ENCODE data around the gene IGFBP1.

DNA sequence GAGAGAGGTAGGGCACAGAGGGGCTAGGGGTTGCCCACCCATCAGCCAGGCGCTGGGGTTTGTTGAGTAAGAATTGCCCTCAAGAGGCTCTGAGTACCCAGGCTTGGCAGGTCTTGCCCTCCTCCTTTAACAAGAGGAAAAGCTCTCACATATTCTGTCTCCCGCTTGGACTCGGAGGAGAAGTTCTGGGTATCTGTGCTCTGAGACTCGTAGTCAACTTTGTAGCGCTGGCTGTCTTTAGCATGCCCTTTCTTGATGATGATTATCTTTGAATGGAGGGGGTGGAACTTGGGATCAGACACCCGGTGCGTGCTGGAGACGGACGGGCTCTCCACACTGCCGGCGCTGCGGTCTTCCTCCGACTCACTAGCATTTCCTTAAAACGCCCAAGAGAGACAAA lies 28.8 kb downstream of the IGFBP1 start:
- TF ChIP-seq, protein P1, sequence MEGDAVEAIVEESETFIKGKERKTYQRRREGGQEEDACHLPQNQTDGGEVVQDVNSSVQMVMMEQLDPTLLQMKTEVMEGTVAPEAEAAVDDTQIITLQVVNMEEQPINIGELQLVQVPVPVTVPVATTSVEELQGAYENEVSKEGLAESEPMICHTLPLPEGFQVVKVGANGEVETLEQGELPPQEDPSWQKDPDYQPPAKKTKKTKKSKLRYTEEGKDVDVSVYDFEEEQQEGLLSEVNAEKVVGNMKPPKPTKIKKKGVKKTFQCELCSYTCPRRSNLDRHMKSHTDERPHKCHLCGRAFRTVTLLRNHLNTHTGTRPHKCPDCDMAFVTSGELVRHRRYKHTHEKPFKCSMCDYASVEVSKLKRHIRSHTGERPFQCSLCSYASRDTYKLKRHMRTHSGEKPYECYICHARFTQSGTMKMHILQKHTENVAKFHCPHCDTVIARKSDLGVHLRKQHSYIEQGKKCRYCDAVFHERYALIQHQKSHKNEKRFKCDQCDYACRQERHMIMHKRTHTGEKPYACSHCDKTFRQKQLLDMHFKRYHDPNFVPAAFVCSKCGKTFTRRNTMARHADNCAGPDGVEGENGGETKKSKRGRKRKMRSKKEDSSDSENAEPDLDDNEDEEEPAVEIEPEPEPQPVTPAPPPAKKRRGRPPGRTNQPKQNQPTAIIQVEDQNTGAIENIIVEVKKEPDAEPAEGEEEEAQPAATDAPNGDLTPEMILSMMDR (IDR thresholded peaks at IDR 0.05): no peak
- TF ChIP-seq POLR2AphosphoS5 (IDR thresholded peaks at IDR 0.05) (no peak), POLR2A (IDR thresholded peaks at IDR 0.05) (no peak)

Measured in prostate gland (tissue), 2 donors.